Measurements from ENCODE around the gene DRAP1. TPM values are rescaled to one million over a fixed set of nuclear protein-coding genes. Genes with fewer than 3 reads are reported as not detected.

DRAP1 gene
- total RNA-seq, 1 donor from 2014 or later = 68.5 TPM

- Mint-ChIP-seq H3K27ac (no peak overlapping the region), H3K4me1 (peaks cover 2% of the 10 kb centered on the region), H3K27me3 (ENCODE audit: low read depth) (peaks cover 12% of the 10 kb centered on the region), H3K36me3 (no peaks in the 10 kb centered on the region), H3K4me3 (no peak overlapping the region), H3K9me3 (no peaks in the 10 kb centered on the region)
- no peak for DNase-seq (ENCODE audit: low spot score in 2 of 2, unreplicated experiment in 2 of 2)
- no peak for TF ChIP-seq CTCF (IDR thresholded peaks at IDR 0.05; ENCODE audit: unreplicated experiment)
These were observed 32.9 kb downstream of the DRAP1 start for GRCh38 chr11:65952052-65952521.

DNA sequence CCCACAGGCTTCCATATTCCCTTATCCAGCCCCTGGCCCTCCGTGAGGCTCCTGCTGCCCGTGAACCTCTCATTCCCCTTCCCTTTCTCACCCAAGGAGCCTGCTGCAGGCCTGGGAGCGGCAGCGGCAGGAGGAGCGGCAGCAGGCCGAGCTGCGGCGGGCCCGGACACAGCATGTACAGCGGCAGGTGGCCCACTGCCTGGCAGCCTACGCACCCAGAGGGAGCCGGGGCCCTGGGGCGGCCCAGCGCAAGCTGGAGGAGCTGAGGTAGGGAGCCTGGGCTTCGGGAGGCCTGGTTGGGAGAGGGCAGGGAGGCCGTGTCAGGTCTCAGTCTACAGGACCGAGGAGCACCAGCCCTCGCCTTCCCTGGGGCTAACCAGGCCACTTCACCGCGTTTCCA, 34.2 kb downstream of the DRAP1 start:
- TF ChIP-seq CTCF (IDR thresholded peaks at IDR 0.05; ENCODE audit: unreplicated experiment) = no peak
- Mint-ChIP-seq H3K27me3 (ENCODE audit: low read depth) (peaks cover 4% of the 10 kb centered on the region), H3K36me3 (no peaks in the 10 kb centered on the region), H3K27ac (no peak overlapping the region), H3K4me1 (peaks cover 2% of the 10 kb centered on the region), H3K9me3 (no peaks in the 10 kb centered on the region), H3K4me3 (no peak overlapping the region)
- no peak for DNase-seq (ENCODE audit: low spot score in 2 of 2, unreplicated experiment in 2 of 2)

GRCh38 chr11:65954771-65955170, 35.5 kb downstream of the DRAP1 start:
- DNase-seq (ENCODE audit: low spot score in 2 of 2, unreplicated experiment in 2 of 2) = no peak
- Mint-ChIP-seq H3K4me3 (no peak overlapping the region), H3K4me1 (peaks cover 2% of the 10 kb centered on the region), H3K36me3 (no peaks in the 10 kb centered on the region), H3K27ac (peak overlapping the region; percentile 43), H3K9me3 (no peaks in the 10 kb centered on the region), H3K27me3 (ENCODE audit: low read depth) (peaks cover 2% of the 10 kb centered on the region)
- no peak for TF ChIP-seq CTCF (IDR thresholded peaks at IDR 0.05; ENCODE audit: unreplicated experiment)

GRCh38 chr11:65958291-65958690, 39.1 kb downstream of the DRAP1 start:
- H3K4me3 Mint-ChIP-seq = no peak overlapping the region

GRCh38 chr11:65958774-65959420, 39.7 kb downstream of the DRAP1 start:
- TF ChIP-seq CTCF (IDR thresholded peaks at IDR 0.05; ENCODE audit: unreplicated experiment) = no peak
- H3K27ac Mint-ChIP-seq = no peak overlapping the region
- no peak for DNase-seq (ENCODE audit: low spot score in 2 of 2, unreplicated experiment in 2 of 2)
- no peaks in the 10 kb centered on the region for H3K9me3 Mint-ChIP-seq
- H3K27me3 Mint-ChIP-seq (ENCODE audit: low read depth) = peaks cover 2% of the 10 kb centered on the region
- no peak overlapping the region for H3K4me3 Mint-ChIP-seq
- H3K4me1 Mint-ChIP-seq = peaks cover 18% of the 10 kb centered on the region
- no peaks in the 10 kb centered on the region for H3K36me3 Mint-ChIP-seq

More at GRCh38 chr11:65958291-65958690, 39.1 kb downstream of the DRAP1 start:
- H3K9me3 Mint-ChIP-seq = no peaks in the 10 kb centered on the region
- no peaks in the 10 kb centered on the region for H3K36me3 Mint-ChIP-seq
- H3K27me3 Mint-ChIP-seq (ENCODE audit: low read depth) = peaks cover 2% of the 10 kb centered on the region
- no peak for TF ChIP-seq CTCF (IDR thresholded peaks at IDR 0.05; ENCODE audit: unreplicated experiment)
- H3K4me1 Mint-ChIP-seq = peaks cover 15% of the 10 kb centered on the region
- DNase-seq (ENCODE audit: low spot score in 2 of 2, unreplicated experiment in 2 of 2) = no peak
- H3K27ac Mint-ChIP-seq = no peak overlapping the region

Data from mesothelial cell of epicardium (in vitro differentiated cells).